Natural killer cell (primary cell): ENCODE measurements around the gene FIBCD1. TPM values are rescaled to one million over a fixed set of nuclear protein-coding genes. Genes with fewer than 3 reads are reported as not detected.

ENCODE experiments used
- ATAC-seq, 3 donors: fragments of 150-1000 bp in 2 of 3; fragments of 200-7000 bp in 1 of 3; cut with Tn5 transposase; 1 replicate in 1 of 3; 2 replicates in 2 of 3; pipeline ENCODE4 v1.10.0; 2021; ENCODE audit warnings: mild to moderate bottlenecking in 2 of 3, moderate library complexity in 2 of 3
- DNase-seq, 2 donors: peaks; one replicate each; pipeline versions ENCODE4 v3.0.0 to v3.0.0-alpha.2; 2013 to 2021; ENCODE audit warnings: mixed read lengths in 1 of 2
- H3K27ac ChIP-seq: one replicate; pipeline ENCODE4 v1.5.1; 2013; ENCODE audit warnings: mild to moderate bottlenecking, low read length
- H3K27me3 ChIP-seq: one replicate; pipeline ENCODE4 v1.6.1; 2013; ENCODE audit warnings: low read length; ENCODE audit not compliant: control insufficient read depth, insufficient read depth
- H3K36me3 ChIP-seq: one replicate; pipeline ENCODE4 v1.6.1; 2013; ENCODE audit warnings: low read length; ENCODE audit not compliant: control insufficient read depth, insufficient read depth
- H3K4me1 ChIP-seq: one replicate; pipeline ENCODE4 v1.6.1; 2013; ENCODE audit warnings: low read length; ENCODE audit not compliant: control insufficient read depth, insufficient read depth
- H3K4me3 ChIP-seq: one replicate; pipeline ENCODE4 v1.5.1; 2013; ENCODE audit warnings: low read length
- H3K9me3 ChIP-seq: one replicate; pipeline ENCODE4 v1.6.1; 2013; ENCODE audit warnings: low read length; ENCODE audit not compliant: control insufficient read depth, insufficient read depth
- H3K27ac Mint-ChIP-seq, 2 donors: one replicate each; pipeline ENCODE4 v1.8.0; 2022; ENCODE audit warnings: mild to moderate bottlenecking in 2 of 2, mixed read lengths in 2 of 2, moderate library complexity in 1 of 2
- H3K27me3 Mint-ChIP-seq, 2 donors: one replicate each; pipeline ENCODE4 v1.8.0; 2022; ENCODE audit warnings: low read depth in 2 of 2, mixed read lengths in 2 of 2
- H3K36me3 Mint-ChIP-seq: one replicate; pipeline ENCODE4 v1.8.0; 2022; ENCODE audit warnings: mixed read lengths
- H3K4me1 Mint-ChIP-seq, 2 donors: one replicate each; pipeline ENCODE4 v1.8.0; 2022; ENCODE audit warnings: mixed read lengths in 2 of 2
- H3K4me3 Mint-ChIP-seq: one replicate; pipeline ENCODE4 v1.8.0; 2022; ENCODE audit warnings: mild to moderate bottlenecking, moderate library complexity, mixed read lengths
- H3K9me3 Mint-ChIP-seq, 2 donors: one replicate each; pipeline ENCODE4 v1.8.0; 2022; ENCODE audit warnings: mixed read lengths in 2 of 2
- WGBS: methylation state at CpG from one replicate; pipeline ENCODE4 v1.1.7; 2013; ENCODE audit warnings: missing lambda C conversion rate; ENCODE audit not compliant: insufficient coverage; 5-methylcytosine and 5-hydroxymethylcytosine counted together
- intact Hi-C: fragments of 100-400 bp; cut with micrococcal nuclease; formaldehyde crosslinking; loops from one replicate; pipeline ENCODE4 v1.14.2; 2022
- total RNA-seq, 4 donors: library from RNA; stranded (reverse); fragments of 120-200 nt in 1 of 4; gene quantifications; one replicate each; pipeline versions ENCODE4 v1.2.3 to v1.2.4, GENCODE V29; 2013 to 2022
- TF ChIP-seq, protein P1 (sequence below): fragments of 200-600 bp; IDR thresholded peaks from one replicate; pipeline ENCODE4 v1.8.0; 2022; ENCODE audit warnings: antibody characterized with exemption

FIBCD1 gene
- total RNA-seq, 3 donors from 2014 or later (not counting 1 experiment from before 2014, with no cell fraction given): not detected

DNA sequence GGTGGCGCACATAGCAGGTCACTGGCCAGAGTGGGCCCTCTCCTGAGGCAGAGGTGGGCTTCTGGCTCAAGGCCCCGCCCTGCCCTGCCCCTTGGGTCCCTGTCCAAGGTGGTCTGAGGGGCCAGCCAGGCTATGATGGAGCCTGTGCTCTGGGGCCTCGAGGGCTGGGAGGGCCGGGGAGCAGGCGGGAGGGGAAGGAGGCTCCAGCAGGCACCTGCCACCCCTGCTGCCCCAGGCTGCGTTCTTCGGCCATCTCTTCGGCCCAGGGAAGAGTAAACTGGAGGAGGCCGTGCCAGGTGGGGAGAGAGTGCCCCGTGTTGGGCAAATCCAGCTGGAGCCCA, 14.6 kb downstream of the FIBCD1 start:
- 79% methylated on average over 10 of the region's 10 CpGs for WGBS
- ATAC-seq (no peak), DNase-seq (no peak)
- H3K27me3 Mint-ChIP-seq: peaks cover 0 to 4% of the 10 kb centered on the region in 2 donors
- H3K9me3 ChIP-seq: no peaks in the 10 kb centered on the region
- no peaks in the 10 kb centered on the region for H3K27me3 ChIP-seq
- H3K27ac ChIP-seq: no peak overlapping the region
- no peak overlapping the region for H3K27ac Mint-ChIP-seq
- no peaks in the 10 kb centered on the region for H3K9me3 Mint-ChIP-seq
- H3K36me3 ChIP-seq: no peaks in the 10 kb centered on the region
- TF ChIP-seq, protein P1, sequence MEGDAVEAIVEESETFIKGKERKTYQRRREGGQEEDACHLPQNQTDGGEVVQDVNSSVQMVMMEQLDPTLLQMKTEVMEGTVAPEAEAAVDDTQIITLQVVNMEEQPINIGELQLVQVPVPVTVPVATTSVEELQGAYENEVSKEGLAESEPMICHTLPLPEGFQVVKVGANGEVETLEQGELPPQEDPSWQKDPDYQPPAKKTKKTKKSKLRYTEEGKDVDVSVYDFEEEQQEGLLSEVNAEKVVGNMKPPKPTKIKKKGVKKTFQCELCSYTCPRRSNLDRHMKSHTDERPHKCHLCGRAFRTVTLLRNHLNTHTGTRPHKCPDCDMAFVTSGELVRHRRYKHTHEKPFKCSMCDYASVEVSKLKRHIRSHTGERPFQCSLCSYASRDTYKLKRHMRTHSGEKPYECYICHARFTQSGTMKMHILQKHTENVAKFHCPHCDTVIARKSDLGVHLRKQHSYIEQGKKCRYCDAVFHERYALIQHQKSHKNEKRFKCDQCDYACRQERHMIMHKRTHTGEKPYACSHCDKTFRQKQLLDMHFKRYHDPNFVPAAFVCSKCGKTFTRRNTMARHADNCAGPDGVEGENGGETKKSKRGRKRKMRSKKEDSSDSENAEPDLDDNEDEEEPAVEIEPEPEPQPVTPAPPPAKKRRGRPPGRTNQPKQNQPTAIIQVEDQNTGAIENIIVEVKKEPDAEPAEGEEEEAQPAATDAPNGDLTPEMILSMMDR: no peak
- H3K4me1 Mint-ChIP-seq: no peaks in the 10 kb centered on the region
- H3K4me1 ChIP-seq: no peaks in the 10 kb centered on the region
- intact Hi-C loops: no loop called here
- no peak overlapping the region for H3K4me3 ChIP-seq
- no peaks in the 10 kb centered on the region for H3K36me3 Mint-ChIP-seq
- no peak overlapping the region for H3K4me3 Mint-ChIP-seq

DNA sequence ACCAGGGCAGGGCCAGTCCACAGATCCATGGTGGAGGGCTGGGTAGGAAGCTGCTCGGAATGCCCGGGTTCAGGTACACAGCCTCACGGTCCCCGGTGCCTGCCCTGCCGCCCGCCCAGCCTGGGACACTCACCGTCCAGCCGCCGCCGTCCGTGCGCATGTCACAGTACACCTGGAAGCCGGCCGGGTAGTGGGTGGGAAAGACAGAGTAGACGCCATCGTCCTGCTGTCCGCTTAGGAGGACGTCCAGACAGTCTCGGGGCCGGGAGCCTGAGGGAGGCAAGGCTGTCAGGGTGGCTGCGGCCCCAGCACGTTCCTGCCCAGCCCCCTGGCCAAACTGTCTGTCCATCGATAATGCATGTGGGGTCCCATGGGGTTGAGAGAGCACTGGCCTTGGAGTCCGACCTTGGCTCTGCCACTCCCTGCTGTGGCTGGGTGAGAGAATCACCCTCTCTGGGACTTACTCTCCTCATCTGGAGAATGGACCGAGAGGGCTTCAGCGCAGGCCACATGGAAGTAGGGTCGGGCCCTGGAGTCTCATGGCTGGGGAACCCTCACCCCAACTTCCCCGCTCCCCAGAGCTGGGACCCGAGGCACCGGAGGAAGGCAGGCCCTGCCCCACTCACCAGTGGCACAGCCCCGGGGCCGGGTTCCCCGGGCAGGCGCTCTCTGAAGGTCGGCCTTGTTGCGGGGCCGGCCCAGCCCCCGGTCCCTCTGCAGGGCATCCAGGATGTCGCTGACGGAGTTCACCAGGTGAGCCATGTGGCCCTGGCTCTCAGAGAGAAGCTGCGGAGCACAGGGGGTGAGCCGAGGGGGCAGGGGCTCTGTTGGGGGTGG, 15.2 kb downstream of the FIBCD1 start:
- Mint-ChIP-seq H3K9me3 (no peaks in the 10 kb centered on the region), H3K4me1 (no peaks in the 10 kb centered on the region), H3K36me3 (no peaks in the 10 kb centered on the region), H3K27ac (no peak overlapping the region), H3K4me3 (no peak overlapping the region), H3K27me3 (peaks cover 0 to 4% of the 10 kb centered on the region in 2 donors)
- Histone ChIP-seq H3K36me3 (no peaks in the 10 kb centered on the region), H3K27me3 (no peaks in the 10 kb centered on the region), H3K4me1 (no peaks in the 10 kb centered on the region), H3K4me3 (no peak overlapping the region), H3K27ac (no peak overlapping the region), H3K9me3 (no peaks in the 10 kb centered on the region)
- no peak for ATAC-seq
- TF ChIP-seq, protein P1: no peak
- intact Hi-C loops: no loop called here
- no peak for DNase-seq
- WGBS: 86% methylated on average over 42 of the region's 42 CpGs

DNA sequence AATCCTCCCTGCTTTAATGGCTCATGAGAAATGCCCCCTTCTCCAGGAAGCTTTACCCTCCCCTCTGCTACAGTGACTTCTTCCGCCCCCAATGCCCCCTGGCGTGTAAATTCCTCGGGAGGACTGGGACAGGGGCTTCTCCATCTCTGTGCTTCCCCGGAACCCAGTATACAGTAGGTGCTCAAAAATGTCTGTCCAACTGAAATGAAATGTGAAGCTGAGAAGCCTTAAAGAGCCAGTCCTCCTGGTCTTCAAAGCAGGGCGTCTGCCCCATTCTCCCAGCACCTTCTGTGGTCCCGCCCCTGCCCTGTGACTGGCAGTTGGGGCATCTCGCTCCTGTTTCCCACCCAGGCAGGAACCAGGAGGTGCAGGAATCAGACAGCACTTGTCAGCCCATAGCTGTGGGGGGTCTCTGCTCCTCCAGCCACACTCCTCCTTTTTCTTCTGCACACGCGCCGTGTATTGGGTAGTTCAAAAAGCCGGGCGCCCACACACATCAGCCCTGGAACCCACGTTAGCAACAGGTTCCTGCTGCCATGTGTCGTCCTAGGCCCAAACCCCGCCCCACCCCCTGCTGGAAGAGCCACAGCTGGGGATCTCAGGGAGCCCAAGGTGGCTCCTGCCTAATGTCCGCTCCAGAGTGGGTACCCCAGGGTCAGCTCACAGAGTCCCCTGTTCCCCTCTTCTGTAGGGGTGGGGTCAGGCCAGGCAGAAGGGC, 16.0 kb downstream of the FIBCD1 start:
- H3K9me3 ChIP-seq: no peaks in the 10 kb centered on the region
- Mint-ChIP-seq H3K4me3 (no peak overlapping the region), H3K36me3 (no peaks in the 10 kb centered on the region), H3K4me1 (no peaks in the 10 kb centered on the region), H3K27me3 (peaks cover 0 to 3% of the 10 kb centered on the region in 2 donors), H3K27ac (no peak overlapping the region), H3K9me3 (no peaks in the 10 kb centered on the region)
- TF ChIP-seq, protein P1: no peak
- no peaks in the 10 kb centered on the region for H3K27me3 ChIP-seq
- no peak overlapping the region for H3K27ac ChIP-seq
- intact Hi-C loops: no loop called here
- no peak for ATAC-seq
- no peaks in the 10 kb centered on the region for H3K4me1 ChIP-seq
- 78% methylated on average over 16 of the region's 16 CpGs for WGBS
- no peaks in the 10 kb centered on the region for H3K36me3 ChIP-seq
- no peak for DNase-seq
- no peak overlapping the region for H3K4me3 ChIP-seq
